Measurements from ENCODE around the gene LLGL1.

Gene LLGL1

GRCh38 chr17:18225121-18225641, at the start of gene LLGL1:
LLGL1 (plus strand) TSS chr17:18225635; CDS start chr17:18225683, 48 bp downstream.
- DNase-seq: peak; percentile 97

- DNase-seq: no peak
These were observed 49.3 kb upstream of the LLGL1 start for GRCh38 chr17:18176176-18176575.

GRCh38 chr17:18177133-18177532, 48.3 kb upstream of the LLGL1 start:
- DNase-seq: no peak

GRCh38 chr17:18177722-18178121, 47.7 kb upstream of the LLGL1 start:
- no peak for DNase-seq

GRCh38 chr17:18179196-18179595, 46.2 kb upstream of the LLGL1 start:
- DNase-seq: no peak

GRCh38 chr17:18179804-18180203, 45.6 kb upstream of the LLGL1 start:
- DNase-seq: no peak

GRCh38 chr17:18181358-18181757, 44.1 kb upstream of the LLGL1 start:
- DNase-seq: peak; percentile 54

GRCh38 chr17:18182110-18182977, 43.1 kb upstream of the LLGL1 start:
- DNase-seq: peak; percentile 62

GRCh38 chr17:18182978-18183333, 42.5 kb upstream of the LLGL1 start:
- DNase-seq: peak; percentile 93

- peak; percentile 99 for DNase-seq
These were observed 41.9 kb upstream of the LLGL1 start, which contains the start of gene ALKBH5 for GRCh38 chr17:18183334-18184142. ALKBH5 (plus strand) TSS chr17:18183828; CDS start chr17:18184244, 416 bp downstream.

GRCh38 chr17:18184143-18185031, 41.0 kb upstream of the LLGL1 start:
- peak; percentile 62 for DNase-seq

- DNase-seq: no peak
These were observed 40.0 kb upstream of the LLGL1 start for GRCh38 chr17:18185391-18185790.

- no peak for DNase-seq
These were observed 39.4 kb upstream of the LLGL1 start for GRCh38 chr17:18185832-18186626.

GRCh38 chr17:18186627-18186982, 38.8 kb upstream of the LLGL1 start:
- DNase-seq: no peak

- DNase-seq: no peak
These were observed 38.2 kb upstream of the LLGL1 start for GRCh38 chr17:18187226-18187625.

- DNase-seq: no peak
These were observed 37.3 kb upstream of the LLGL1 start for GRCh38 chr17:18187821-18188761.

- no peak for DNase-seq
These were observed 34.7 kb upstream of the LLGL1 start for GRCh38 chr17:18190628-18191235.

- no peak for DNase-seq
These were observed 34.2 kb upstream of the LLGL1 start for GRCh38 chr17:18191236-18191667.

GRCh38 chr17:18191967-18192366, 33.5 kb upstream of the LLGL1 start:
- DNase-seq: no peak

GRCh38 chr17:18194394-18194793, 31.0 kb upstream of the LLGL1 start:
- DNase-seq: no peak

Data from left hindlimb (tissue), 1 donor.